Muscle of leg (tissue), 11 donors: Measurements from ENCODE around the gene CFAP52. TPM values are rescaled to one million over a fixed set of nuclear protein-coding genes. Genes with fewer than 3 reads are reported as not detected.
"Not testable (repeated sequence)": the region's sequence is repeated elsewhere in the genome, so short reads cannot be mapped to it uniquely, and the experiment has no call there.

Source experiments
- DNase-seq: peaks from one replicate; pipeline ENCODE4 v3.0.0; 2013
- H3K27ac ChIP-seq: one replicate; pipeline ENCODE4 v1.5.1; 2013; ENCODE audit warnings: mild to moderate bottlenecking, low read length, control low read depth
- H3K27me3 ChIP-seq: one replicate; pipeline ENCODE4 v1.6.1; 2013; ENCODE audit warnings: low read length; ENCODE audit not compliant: control insufficient read depth, insufficient read depth
- H3K36me3 ChIP-seq: one replicate; pipeline ENCODE4 v1.6.1; 2013; ENCODE audit warnings: low read length; ENCODE audit not compliant: control insufficient read depth, insufficient read depth
- H3K4me1 ChIP-seq: one replicate; pipeline ENCODE4 v1.6.1; 2013; ENCODE audit warnings: low read length; ENCODE audit not compliant: control insufficient read depth, insufficient read depth
- H3K4me3 ChIP-seq: one replicate; pipeline ENCODE4 v1.5.1; 2013; ENCODE audit warnings: low read length, control low read depth
- H3K9me3 ChIP-seq: replicated peaks from 2 replicates; pipeline ENCODE4 v1.6.1; 2013; ENCODE audit warnings: low read depth, low read length; ENCODE audit not compliant: control insufficient read depth
- WGBS: methylation state at CpG from one replicate; pipeline ENCODE4 v1.1.5; 2013; ENCODE audit warnings: missing lambda C conversion rate; ENCODE audit not compliant: insufficient coverage; 5-methylcytosine and 5-hydroxymethylcytosine counted together
- polyA plus RNA-seq, 8 donors: library from polyadenylated mRNA; unstranded; fragments of 120-200 nt; gene quantifications; one replicate each; pipeline versions ENCODE4 v1.2.1 to v1.2.3, GENCODE V29; 2013; ENCODE audit warnings: inconsistent platforms in 1 of 8, low replicate concordance in 1 of 8; ENCODE audit not compliant: insufficient read length in 8 of 8, insufficient read depth in 1 of 8
- total RNA-seq: library from RNA; stranded (reverse); fragments of 120-200 nt; gene quantifications from one replicate; pipeline ENCODE4 v1.2.4, GENCODE V29; 2013

Gene CFAP52
- total and polyA plus RNA-seq, 9 donors, result 0.10 to 1.4 (median 0.17) TPM; not detected in 2

- Histone ChIP-seq H3K27me3 (peaks cover 30% of the 10 kb centered on the region), H3K4me3 (peak within 1 kb of the TSS; percentile 46), H3K4me1 (peaks cover 7% of the 10 kb centered on the region), H3K9me3 (no peaks in the 10 kb centered on the region), H3K27ac (no peak within 1 kb of the TSS), H3K36me3 (no peaks in the 10 kb centered on the region)
- peak; percentile 19 for DNase-seq
- WGBS, result under 1% methylated on average over 65 of the region's 72 CpGs
Observed at GRCh38 chr17:9644910-9645751, 68.7 kb downstream of the CFAP52 start, which contains the start of gene USP43. TSS of gene USP43 (plus strand) at chr17:9645517. CDS start at chr17:9645633, 116 bp downstream.

GRCh38 chr17:9645851-9646545 lies 69.6 kb downstream of the CFAP52 start:
- 2% methylated on average over 48 of the region's 51 CpGs for WGBS
- Histone ChIP-seq H3K4me3 (peak overlapping the region; percentile 1), H3K27ac (no peak overlapping the region), H3K36me3 (no peaks in the 10 kb centered on the region), H3K27me3 (peaks cover 31% of the 10 kb centered on the region), H3K4me1 (peaks cover 7% of the 10 kb centered on the region), H3K9me3 (no peaks in the 10 kb centered on the region)
- DNase-seq, result peak; percentile 50

GRCh38 chr17:9646546-9646885 lies 70.1 kb downstream of the CFAP52 start:
- Histone ChIP-seq H3K27me3 (peaks cover 31% of the 10 kb centered on the region), H3K36me3 (no peaks in the 10 kb centered on the region)
- 29% methylated on average over 5 of the region's 8 CpGs for WGBS

GRCh38 chr17:9647014-9647413 lies 70.6 kb downstream of the CFAP52 start:
- peaks cover 7% of the 10 kb centered on the region for H3K4me1 ChIP-seq
- WGBS, result 20% methylated on average over 1 of the region's 4 CpGs
- peaks cover 31% of the 10 kb centered on the region for H3K27me3 ChIP-seq
- no peaks in the 10 kb centered on the region for H3K36me3 ChIP-seq
- no peak overlapping the region for H3K4me3 ChIP-seq
- H3K9me3 ChIP-seq, result no peaks in the 10 kb centered on the region
- H3K27ac ChIP-seq, result no peak overlapping the region
- DNase-seq, result no peak

More at GRCh38 chr17:9646546-9646885, 70.1 kb downstream of the CFAP52 start:
- DNase-seq, result no peak
- Histone ChIP-seq H3K4me3 (no peak overlapping the region), H3K27ac (no peak overlapping the region), H3K4me1 (peaks cover 7% of the 10 kb centered on the region), H3K9me3 (no peaks in the 10 kb centered on the region)

GRCh38 chr17:9648521-9649110 lies 72.2 kb downstream of the CFAP52 start:
- DNase-seq, result no peak
- peaks cover 7% of the 10 kb centered on the region for H3K4me1 ChIP-seq
- no peak overlapping the region for H3K4me3 ChIP-seq
- H3K27ac ChIP-seq, result no peak overlapping the region
- 58% methylated on average over 2 of the region's 3 CpGs for WGBS
- peaks cover 29% of the 10 kb centered on the region for H3K27me3 ChIP-seq
- H3K9me3 ChIP-seq, result no peaks in the 10 kb centered on the region
- H3K36me3 ChIP-seq, result no peaks in the 10 kb centered on the region

GRCh38 chr17:9658593-9659211 lies 82.3 kb downstream of the CFAP52 start:
- no peak overlapping the region for H3K4me3 ChIP-seq
- H3K9me3 ChIP-seq, result peaks cover 3% of the 10 kb centered on the region
- WGBS, result 83% methylated on average over 1 of the region's 4 CpGs
- no peak overlapping the region for H3K27ac ChIP-seq
- peaks cover 2% of the 10 kb centered on the region for H3K4me1 ChIP-seq
- peaks cover 2% of the 10 kb centered on the region for H3K27me3 ChIP-seq
- peak; percentile 73 for DNase-seq
- no peaks in the 10 kb centered on the region for H3K36me3 ChIP-seq

- Histone ChIP-seq H3K27me3 (peaks cover 2% of the 10 kb centered on the region), H3K9me3 (peaks cover 6% of the 10 kb centered on the region), H3K36me3 (no peaks in the 10 kb centered on the region), H3K27ac (no peak overlapping the region), H3K4me3 (no peak overlapping the region), H3K4me1 (peaks cover 2% of the 10 kb centered on the region)
- no peak for DNase-seq
- no CpG with 5 or more reads among the region's 2 CpGs for WGBS
Observed at GRCh38 chr17:9661027-9661426, 84.6 kb downstream of the CFAP52 start.

- not testable (repeated sequence) for H3K4me3 ChIP-seq, H3K27me3 ChIP-seq, H3K36me3 ChIP-seq, DNase-seq, H3K9me3 ChIP-seq, H3K4me1 ChIP-seq, H3K27ac ChIP-seq
- 87% methylated on average over 6 of the region's 11 CpGs for WGBS
Observed at GRCh38 chr17:9663511-9663910, 87.1 kb downstream of the CFAP52 start.

GRCh38 chr17:9666461-9667050 lies 90.1 kb downstream of the CFAP52 start:
- peaks cover 4% of the 10 kb centered on the region for H3K9me3 ChIP-seq
- H3K27ac ChIP-seq, result no peak overlapping the region
- peaks cover 3% of the 10 kb centered on the region for H3K27me3 ChIP-seq
- 83% methylated on average over 1 of the region's 5 CpGs for WGBS
- no peaks in the 10 kb centered on the region for H3K36me3 ChIP-seq
- H3K4me1 ChIP-seq, result no peaks in the 10 kb centered on the region
- H3K4me3 ChIP-seq, result no peak overlapping the region
- DNase-seq, result no peak
